Gastroesophageal sphincter (tissue), 4 donors: ENCODE measurements around the gene SIGLEC7. TPM values are rescaled to one million over a fixed set of nuclear protein-coding genes. Genes with fewer than 3 reads are reported as not detected.

Experiments used
- ATAC-seq: fragments of 150-250 bp; one replicate; pipeline ENCODE4 v1.9.1; 2016; ENCODE audit warnings: mild to moderate bottlenecking, moderate library complexity
- H3K27ac ChIP-seq, 4 donors: fragments of 200-600 bp; sonication (generic) in 3 of 4; 1 replicate in 3 of 4; 2 replicates in 1 of 4; pipeline ENCODE4 v1.5.1; 2016 to 2019
- H3K27me3 ChIP-seq: fragments of 200-600 bp; sonication (generic); one replicate; pipeline ENCODE4 v1.5.1; 2019
- H3K36me3 ChIP-seq, 2 donors: fragments of 200-600 bp; sonication (generic); one replicate each; pipeline ENCODE4 v1.5.1; 2019; ENCODE audit warnings: control low read depth in 1 of 2
- H3K4me1 ChIP-seq, 3 donors: fragments of 200-600 bp; sonication (generic); 1 replicate in 2 of 3; 2 replicates in 1 of 3; pipeline ENCODE4 v1.5.1; 2016 to 2019; ENCODE audit warnings: control low read depth in 2 of 3
- H3K4me3 ChIP-seq, 2 donors: fragments of 200-600 bp; sonication (generic); one replicate each; pipeline ENCODE4 v1.5.1; 2019; ENCODE audit warnings: mild to moderate bottlenecking in 1 of 2, moderate library complexity in 1 of 2
- H3K9me3 ChIP-seq, 3 donors: fragments of 200-600 bp; sonication (generic); one replicate each; pipeline ENCODE4 v1.5.1; 2017 to 2019; ENCODE audit warnings: control low read depth in 2 of 3
- EP300 ChIP-seq: sonication (generic); formaldehyde crosslinking; IDR thresholded peaks from one replicate; pipeline ENCODE4 v1.6.1; 2017; ENCODE audit warnings: antibody characterized with exemption, mild to moderate bottlenecking
- POLR2A ChIP-seq, 2 donors: fragments of 450-650 bp; IDR thresholded peaks; one replicate each; pipeline ENCODE4 v1.6.1; 2017; ENCODE audit warnings: antibody characterized with exemption in 2 of 2, mild to moderate bottlenecking in 2 of 2, moderate library complexity in 1 of 2
- POLR2AphosphoS5 ChIP-seq: sonication (generic); formaldehyde crosslinking; IDR thresholded peaks from one replicate; pipeline ENCODE4 v1.6.1; 2017; ENCODE audit warnings: antibody characterized with exemption
- WGBS, 2 donors: methylation state at CpG; one replicate each; pipeline ENCODE4 v1.1.5; 2018; ENCODE audit warnings: low coverage in 1 of 2; 5-methylcytosine and 5-hydroxymethylcytosine counted together
- total RNA-seq, 4 donors: library from RNA; depleted of rRNA; stranded (reverse); fragments of >200 nt; gene quantifications; one replicate each; pipeline ENCODE4 v1.1.0, GENCODE V29; 2016
- TF ChIP-seq, protein P1 (sequence below), 4 experiments: fragments of 200-600 bp in 2 of 4; fragments of 450-650 bp in 2 of 4; sonication (generic) in 1 of 4; IDR thresholded peaks; one replicate each; pipeline ENCODE4 v1.5.1; 2017 to 2019; ENCODE audit warnings: antibody characterized with exemption in 4 of 4, mild to moderate bottlenecking in 2 of 4, moderate library complexity in 2 of 4

SIGLEC7 gene
- total RNA-seq, 4 donors from 2014 or later = 0.46 to 4.4 (median 2.8) TPM; not detected in 1

DNA sequence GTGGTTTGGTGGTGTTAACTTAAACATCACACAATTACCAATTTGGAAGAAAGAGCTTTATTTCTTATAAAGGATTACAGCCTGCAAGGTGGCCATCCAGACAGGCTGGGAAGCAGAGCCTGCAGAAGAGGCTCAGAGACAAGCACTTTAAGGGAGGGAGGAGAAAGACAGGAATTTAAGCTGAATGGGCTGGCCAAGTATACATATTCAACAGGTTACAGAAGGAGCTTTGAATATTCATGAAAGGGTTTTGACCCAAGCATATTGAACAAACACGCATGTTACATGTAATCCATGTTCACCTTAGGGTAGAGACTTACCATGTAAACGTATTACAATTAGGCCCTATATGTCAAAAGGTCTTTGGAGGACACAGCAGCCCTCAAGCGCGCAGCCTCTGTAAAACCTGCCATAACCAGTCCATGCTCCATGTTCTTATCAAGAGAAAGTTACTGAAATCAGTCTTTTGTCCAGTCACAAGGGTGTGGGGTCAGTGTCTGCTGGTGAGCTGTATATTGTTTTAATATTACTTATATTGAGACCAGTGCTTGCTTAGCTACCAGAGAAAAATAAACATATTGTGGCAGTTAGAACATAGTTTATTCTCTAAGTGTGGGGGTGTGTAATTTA is 19.9 kb downstream of the SIGLEC7 start:
- no peaks in the 10 kb centered on the region for H3K36me3 ChIP-seq
- H3K27ac ChIP-seq = no peak overlapping the region
- no peak overlapping the region for H3K4me3 ChIP-seq
- H3K27me3 ChIP-seq = peaks cover 34% of the 10 kb centered on the region
- H3K9me3 ChIP-seq = no peaks in the 10 kb centered on the region
- no peak for TF ChIP-seq EP300
- no peaks in the 10 kb centered on the region for H3K4me1 ChIP-seq
- 84 to 90% methylated on average over 2 to 4 of the region's 4 CpGs for WGBS, 2 donors
- ATAC-seq = no peak

- Histone ChIP-seq H3K27ac (no peak overlapping the region), H3K36me3 (no peaks in the 10 kb centered on the region), H3K9me3 (no peaks in the 10 kb centered on the region), H3K27me3 (peaks cover 40% of the 10 kb centered on the region), H3K4me3 (no peak overlapping the region), H3K4me1 (no peaks in the 10 kb centered on the region)
- 100% methylated on average over 1 of the region's 3 CpGs; no CpG with 5 or more reads in 1 of the 2 donors for WGBS, 2 donors
- TF ChIP-seq, protein P1, sequence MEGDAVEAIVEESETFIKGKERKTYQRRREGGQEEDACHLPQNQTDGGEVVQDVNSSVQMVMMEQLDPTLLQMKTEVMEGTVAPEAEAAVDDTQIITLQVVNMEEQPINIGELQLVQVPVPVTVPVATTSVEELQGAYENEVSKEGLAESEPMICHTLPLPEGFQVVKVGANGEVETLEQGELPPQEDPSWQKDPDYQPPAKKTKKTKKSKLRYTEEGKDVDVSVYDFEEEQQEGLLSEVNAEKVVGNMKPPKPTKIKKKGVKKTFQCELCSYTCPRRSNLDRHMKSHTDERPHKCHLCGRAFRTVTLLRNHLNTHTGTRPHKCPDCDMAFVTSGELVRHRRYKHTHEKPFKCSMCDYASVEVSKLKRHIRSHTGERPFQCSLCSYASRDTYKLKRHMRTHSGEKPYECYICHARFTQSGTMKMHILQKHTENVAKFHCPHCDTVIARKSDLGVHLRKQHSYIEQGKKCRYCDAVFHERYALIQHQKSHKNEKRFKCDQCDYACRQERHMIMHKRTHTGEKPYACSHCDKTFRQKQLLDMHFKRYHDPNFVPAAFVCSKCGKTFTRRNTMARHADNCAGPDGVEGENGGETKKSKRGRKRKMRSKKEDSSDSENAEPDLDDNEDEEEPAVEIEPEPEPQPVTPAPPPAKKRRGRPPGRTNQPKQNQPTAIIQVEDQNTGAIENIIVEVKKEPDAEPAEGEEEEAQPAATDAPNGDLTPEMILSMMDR (IDR thresholded peaks at IDR 0.05) = no peak
- no peak for TF ChIP-seq POLR2AphosphoS5
- TF ChIP-seq POLR2A (IDR thresholded peaks at IDR 0.05) = no peak
- TF ChIP-seq EP300 = no peak
- no peak for ATAC-seq
Observed at GRCh38 chr19:51163257-51163656, 21.2 kb downstream of the SIGLEC7 start.

DNA sequence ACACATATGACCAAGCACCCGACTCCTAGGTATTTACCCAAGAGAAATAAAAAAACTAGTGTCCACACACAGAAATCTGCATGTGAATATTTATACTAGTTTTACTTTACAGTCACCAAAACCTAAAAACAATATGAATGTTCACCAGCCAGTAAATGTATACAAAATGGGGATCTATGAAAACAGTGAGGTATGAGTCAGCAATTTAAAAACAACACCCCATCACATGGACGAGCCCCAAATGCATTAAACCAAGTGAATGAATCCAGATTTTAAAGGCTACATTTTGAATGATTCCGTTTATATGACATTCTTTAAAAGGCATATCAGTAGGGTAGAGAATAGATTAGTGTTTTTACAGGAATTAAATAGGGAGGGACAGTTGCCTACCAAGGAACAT is 22.1 kb downstream of the SIGLEC7 start:
- Histone ChIP-seq H3K4me1 (peaks cover 0 to 3% (median 0%) of the 10 kb centered on the region in 3 donors), H3K27ac (no peak overlapping the region), H3K27me3 (peaks cover 43% of the 10 kb centered on the region), H3K9me3 (no peaks in the 10 kb centered on the region), H3K36me3 (no peaks in the 10 kb centered on the region), H3K4me3 (no peak overlapping the region)
- ATAC-seq = no peak
- 39 to 58% methylated on average over 3 of the region's 3 CpGs for WGBS, 2 donors
- TF ChIP-seq POLR2A (IDR thresholded peaks at IDR 0.05) (no peak), EP300 (no peak), POLR2AphosphoS5 (no peak)
- TF ChIP-seq, protein P1 (IDR thresholded peaks at IDR 0.05) = no peak

GRCh38 chr19:51166846-51167490 is 24.9 kb downstream of the SIGLEC7 start:
- Histone ChIP-seq H3K4me1 (peaks cover 0 to 4% (median 0%) of the 10 kb centered on the region in 3 donors), H3K36me3 (no peaks in the 10 kb centered on the region), H3K27ac (no peak overlapping the region), H3K9me3 (no peaks in the 10 kb centered on the region), H3K27me3 (peaks cover 57% of the 10 kb centered on the region), H3K4me3 (no peak overlapping the region)
- ATAC-seq = peak; percentile 57
- TF ChIP-seq, protein P1 (IDR thresholded peaks at IDR 0.05) = no peak
- TF ChIP-seq EP300 (no peak), POLR2A (IDR thresholded peaks at IDR 0.05) (no peak), POLR2AphosphoS5 (no peak)
- WGBS, 2 donors = 44 to 57% methylated on average over 3 to 5 of the region's 9 CpGs

DNA sequence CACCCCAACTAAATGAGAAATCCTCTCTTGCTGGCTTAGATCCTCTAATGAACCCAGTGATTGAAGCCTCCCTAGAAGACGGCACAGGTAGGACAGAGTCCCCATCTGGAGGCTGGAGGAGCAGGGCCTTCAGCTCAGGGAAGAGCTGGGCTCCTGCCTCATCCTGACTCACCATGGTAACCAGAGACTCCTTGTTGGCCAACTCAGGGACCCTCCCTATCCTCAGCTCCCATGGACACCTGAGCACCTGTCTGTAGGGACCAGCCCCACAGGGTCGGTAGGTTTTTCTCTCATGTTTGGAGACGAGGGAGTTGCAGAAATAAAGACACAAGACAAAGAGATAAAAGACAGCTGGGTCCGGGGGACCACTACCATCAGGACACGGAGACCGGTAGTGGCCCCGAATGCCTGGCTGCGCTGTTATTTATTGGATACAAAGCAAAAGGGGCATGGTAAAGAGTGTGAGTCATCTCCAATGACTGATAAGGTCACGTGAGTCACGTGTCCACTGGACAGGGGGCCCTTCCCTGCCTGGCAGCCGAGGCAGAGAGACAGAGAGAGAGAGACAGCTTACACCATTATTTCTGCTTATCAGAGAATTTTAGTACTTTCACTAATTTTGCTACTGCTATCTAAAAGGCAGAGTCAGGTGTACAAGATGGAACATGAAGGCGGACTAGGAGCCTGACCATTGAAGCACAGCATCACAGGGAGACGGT is 26.6 kb downstream of the SIGLEC7 start:
- Histone ChIP-seq H3K4me1 (peaks cover 0 to 4% (median 0%) of the 10 kb centered on the region in 3 donors), H3K27me3 (peaks cover 65% of the 10 kb centered on the region), H3K27ac (no peak overlapping the region), H3K9me3 (no peaks in the 10 kb centered on the region), H3K4me3 (no peak overlapping the region), H3K36me3 (no peaks in the 10 kb centered on the region)
- TF ChIP-seq, protein P1 (IDR thresholded peaks at IDR 0.05) = no peak
- TF ChIP-seq POLR2A (IDR thresholded peaks at IDR 0.05) (no peak), POLR2AphosphoS5 (no peak), EP300 (no peak)
- 66 to 87% methylated on average over 5 to 9 of the region's 13 CpGs for WGBS, 2 donors
- no peak for ATAC-seq
